IPS-11a (cell line): ENCODE data around the gene HSD17B13.

Experiments
- H3K4me3 ChIP-seq: one replicate; pipeline ENCODE4 v1.5.1; 2013; ENCODE audit warnings: low read depth, low read length, control low read depth

Gene HSD17B13

GRCh38 chr4:87270144-87270543 is 52.5 kb downstream of the HSD17B13 start:
- H3K4me3 ChIP-seq = no peak overlapping the region

- H3K4me3 ChIP-seq = no peak overlapping the region
Measured at GRCh38 chr4:87268411-87268810, 54.3 kb downstream of the HSD17B13 start.

GRCh38 chr4:87266986-87267385 is 55.7 kb downstream of the HSD17B13 start:
- no peak overlapping the region for H3K4me3 ChIP-seq

GRCh38 chr4:87262886-87263285 is 59.8 kb downstream of the HSD17B13 start:
- H3K4me3 ChIP-seq = no peak overlapping the region

DNA sequence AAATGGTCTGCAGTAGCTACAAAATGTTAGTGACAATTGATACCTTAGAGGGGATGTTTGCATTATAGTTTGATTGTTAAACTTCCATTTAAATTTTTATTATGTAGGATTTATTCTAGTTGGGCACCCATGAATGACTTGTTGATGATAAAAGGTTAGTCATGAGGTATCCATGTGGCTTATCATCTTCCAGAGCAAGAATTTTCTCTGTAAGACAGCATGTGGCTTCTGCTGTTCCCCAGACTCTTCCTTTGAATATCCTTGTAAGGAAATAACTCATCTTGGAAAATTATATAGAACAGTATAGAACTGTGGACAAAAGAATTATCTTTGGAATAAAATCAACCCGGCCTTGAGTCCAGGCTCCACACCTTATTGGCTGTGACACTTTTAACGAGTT is 62.2 kb downstream of the HSD17B13 start:
- no peak overlapping the region for H3K4me3 ChIP-seq

- H3K4me3 ChIP-seq = no peak overlapping the region
Measured at GRCh38 chr4:87258677-87259076, 64.0 kb downstream of the HSD17B13 start.

- H3K4me3 ChIP-seq = no peak overlapping the region
Measured at GRCh38 chr4:87257523-87257922, 65.2 kb downstream of the HSD17B13 start.

DNA sequence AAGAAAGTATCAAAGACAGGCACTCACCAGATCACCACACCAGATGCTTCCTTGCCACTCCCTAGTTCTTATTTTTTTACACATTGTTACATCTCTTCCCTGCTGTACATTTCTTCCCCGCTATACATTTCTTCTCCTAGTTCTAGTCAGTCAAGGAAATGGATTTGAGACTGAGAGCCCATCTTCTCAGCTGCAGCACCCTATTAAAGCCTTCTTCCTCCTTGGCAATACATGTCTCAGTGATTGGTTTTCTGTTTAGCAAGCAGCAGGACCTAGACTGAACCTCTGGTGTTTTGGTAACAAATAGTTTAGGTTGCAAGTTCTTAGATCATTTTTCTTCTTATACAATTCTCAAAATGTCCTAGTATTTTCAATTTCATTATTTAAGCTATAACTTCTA is 66.9 kb downstream of the HSD17B13 start:
- no peak overlapping the region for H3K4me3 ChIP-seq
